NCI-H128 (cell line): ENCODE measurements around the gene BANK1.

ENCODE experiments used
- DNase-seq: peaks from one replicate; lab custom pipeline; 2025; ENCODE audit not compliant: unreplicated experiment; lab: John Stamatoyannopoulos, UW

BANK1 gene

GRCh38 chr4:101790521-101791181, at the start of gene BANK1:
Gene BANK1 (plus strand): TSS chr4:101790730. CDS start chr4:101790881, 151 bp downstream.
- DNase-seq = no peak

- no peak for DNase-seq
Measured at GRCh38 chr4:101753721-101754120, 36.8 kb upstream of the BANK1 start.

- no peak for DNase-seq
Measured at GRCh38 chr4:101756181-101756580, 34.3 kb upstream of the BANK1 start.

GRCh38 chr4:101761405-101761804, 29.1 kb upstream of the BANK1 start:
- DNase-seq = no peak

GRCh38 chr4:101762025-101762424, 28.5 kb upstream of the BANK1 start:
- DNase-seq = no peak

GRCh38 chr4:101762534-101762933, 28.0 kb upstream of the BANK1 start:
- DNase-seq = no peak

GRCh38 chr4:101763576-101763975, 27.0 kb upstream of the BANK1 start:
- no peak for DNase-seq

- DNase-seq = no peak
Measured at GRCh38 chr4:101774807-101775206, 15.7 kb upstream of the BANK1 start.

GRCh38 chr4:101777431-101777830, 13.1 kb upstream of the BANK1 start:
- DNase-seq = no peak

- DNase-seq = no peak
Measured at GRCh38 chr4:101780284-101780683, 10.2 kb upstream of the BANK1 start.

GRCh38 chr4:101782546-101782945, 8.0 kb upstream of the BANK1 start:
- no peak for DNase-seq

- no peak for DNase-seq
Measured at GRCh38 chr4:101784957-101785356, 5.6 kb upstream of the BANK1 start.

- DNase-seq = no peak
Measured at GRCh38 chr4:101785486-101785885, 5.0 kb upstream of the BANK1 start.

GRCh38 chr4:101787701-101788316, 2.7 kb upstream of the BANK1 start:
- no peak for DNase-seq

- DNase-seq = no peak
Measured at GRCh38 chr4:101791182-101791558, 640 bp downstream of the BANK1 start.

- DNase-seq = no peak
Measured at GRCh38 chr4:101792056-101792590, 1.6 kb downstream of the BANK1 start.

- DNase-seq = no peak
Measured at GRCh38 chr4:101793397-101793796, 2.9 kb downstream of the BANK1 start.

GRCh38 chr4:101794806-101795205, 4.3 kb downstream of the BANK1 start:
- DNase-seq = no peak

GRCh38 chr4:101795704-101796103, 5.2 kb downstream of the BANK1 start:
- DNase-seq = no peak

- no peak for DNase-seq
Measured at GRCh38 chr4:101801958-101802357, 11.4 kb downstream of the BANK1 start.

- no peak for DNase-seq
Measured at GRCh38 chr4:101806914-101807313, 16.4 kb downstream of the BANK1 start.

GRCh38 chr4:101807351-101807750, 16.8 kb downstream of the BANK1 start:
- DNase-seq = no peak

- DNase-seq = no peak
Measured at GRCh38 chr4:101813604-101814003, 23.1 kb downstream of the BANK1 start.
